CMK (cell line): ENCODE results near the gene CHSY3.

Source experiments
- DNase-seq: peaks from one replicate; pipeline ENCODE4 v3.0.0-alpha.2; 2010; ENCODE audit warnings: low read depth

The CHSY3 gene

DNA sequence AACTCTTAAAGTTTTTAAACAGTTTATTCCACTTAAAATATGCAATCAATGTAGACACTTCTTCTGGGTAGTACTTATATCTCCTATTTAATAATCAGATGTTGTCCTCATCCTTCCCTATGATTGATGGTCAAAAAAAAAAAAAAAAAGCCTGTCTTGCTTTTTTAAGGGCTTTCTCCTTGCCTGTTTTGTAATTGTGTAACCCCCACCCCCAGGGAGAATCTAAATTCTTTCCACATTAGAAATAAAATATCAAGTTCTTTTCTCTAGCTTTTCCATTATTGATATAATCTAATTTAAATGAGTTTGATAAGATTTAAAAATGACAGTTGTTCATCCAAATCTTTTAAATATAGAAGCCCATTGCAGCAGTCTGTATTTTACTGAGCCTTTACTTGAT is 119.7 kb downstream of the CHSY3 start:
- no peak for DNase-seq

DNA sequence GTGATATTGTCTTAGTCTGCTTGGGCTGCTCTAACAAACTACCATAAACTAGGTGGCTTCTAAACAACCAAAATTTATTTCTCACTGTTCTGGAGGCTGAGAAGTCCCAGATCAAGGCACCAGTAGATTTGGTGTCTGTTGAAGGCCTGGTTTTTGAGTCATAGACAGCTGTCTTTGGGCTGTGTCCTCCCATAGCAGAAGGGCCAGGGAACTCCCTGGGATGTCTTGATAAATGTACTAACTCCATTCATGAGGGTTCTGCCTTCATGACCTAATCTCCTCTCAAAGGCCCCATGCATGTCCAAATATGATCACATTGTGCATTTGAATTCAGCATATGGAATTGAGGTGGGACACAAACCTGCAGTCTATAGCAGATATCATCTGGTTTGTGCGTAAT is 121.2 kb downstream of the CHSY3 start:
- no peak for DNase-seq

GRCh38 chr5:130032807-130033206 is 128.5 kb downstream of the CHSY3 start:
- no peak for DNase-seq

- DNase-seq: no peak
Measured at GRCh38 chr5:130034566-130035210, 130.4 kb downstream of the CHSY3 start.

DNA sequence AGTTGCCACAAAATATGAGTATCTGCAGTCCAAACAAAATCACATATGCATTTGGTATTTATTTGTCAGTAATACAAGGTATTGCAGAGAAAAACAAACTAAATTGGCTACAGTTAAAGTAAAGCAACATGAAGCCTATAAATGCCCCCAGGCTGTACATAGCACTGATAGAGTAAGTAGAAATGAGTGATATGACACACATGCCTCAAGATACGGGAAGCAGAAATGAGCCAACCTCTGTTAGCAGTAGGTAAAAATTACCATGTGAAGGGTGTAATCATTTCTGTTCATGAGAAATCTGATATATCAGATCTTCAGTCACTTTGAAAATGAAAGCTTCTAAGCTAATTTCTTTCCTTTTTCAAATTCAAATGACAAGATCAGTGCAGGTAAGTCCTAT is 131.1 kb downstream of the CHSY3 start:
- no peak for DNase-seq

- no peak for DNase-seq
Measured at GRCh38 chr5:130037905-130038304, 133.6 kb downstream of the CHSY3 start.

- no peak for DNase-seq
Measured at GRCh38 chr5:130043834-130044233, 139.6 kb downstream of the CHSY3 start.

DNA sequence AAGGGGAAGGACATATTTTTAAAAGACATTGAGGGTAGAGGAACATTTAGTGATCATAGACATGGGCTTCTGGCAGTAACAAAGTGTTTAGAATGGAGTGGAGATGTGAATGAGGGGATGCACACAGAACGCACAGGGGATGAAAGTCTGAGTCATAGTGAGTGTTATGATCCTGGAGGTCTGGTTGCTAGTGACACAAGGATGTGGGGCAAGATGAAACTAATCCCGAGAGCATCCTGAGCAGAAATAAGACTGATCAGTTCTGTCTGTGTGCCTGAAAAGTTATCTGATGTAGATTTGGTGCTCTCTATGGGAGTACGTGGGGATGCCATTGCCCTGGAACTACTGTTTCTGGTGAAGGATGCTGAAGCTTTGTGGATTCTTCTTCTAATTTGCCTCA is 141.1 kb downstream of the CHSY3 start:
- no peak for DNase-seq

DNA sequence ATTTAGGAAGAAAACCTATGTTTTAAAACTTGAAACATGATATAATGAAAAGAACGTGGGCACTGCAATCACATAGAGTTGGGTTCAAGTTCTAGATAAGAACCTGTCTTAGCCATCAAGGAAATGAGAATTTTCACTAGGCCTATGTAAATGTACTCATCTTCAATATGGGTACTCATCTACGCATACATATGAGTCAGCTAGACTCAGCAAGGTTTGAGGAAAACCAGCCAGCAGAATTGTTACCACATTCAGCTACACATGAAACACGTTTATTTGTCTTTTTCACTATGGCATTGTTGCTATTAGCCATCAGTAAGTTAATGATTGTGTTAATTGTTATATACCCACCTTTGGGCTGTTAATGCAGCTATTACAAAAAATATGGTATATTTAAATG is 146.3 kb downstream of the CHSY3 start:
- DNase-seq: no peak

DNA sequence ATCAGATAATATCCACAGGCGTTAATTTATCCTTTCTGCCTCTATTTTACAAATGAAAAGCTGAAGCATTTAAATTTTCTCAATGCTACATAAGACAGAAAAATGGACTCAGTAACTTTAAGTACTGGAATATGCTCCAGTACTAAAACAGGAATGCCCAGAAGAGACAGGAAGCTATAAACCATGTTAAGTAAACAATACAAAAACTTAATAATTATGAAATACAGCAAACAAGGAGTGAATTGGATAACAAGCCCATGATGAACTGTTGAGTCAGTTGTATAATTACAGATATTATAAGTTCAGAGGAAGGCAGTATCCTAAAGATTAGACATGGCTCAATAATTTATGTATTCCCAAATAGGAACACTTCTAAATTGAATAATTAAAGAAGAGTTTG is 148.5 kb downstream of the CHSY3 start:
- DNase-seq: no peak

- DNase-seq: no peak
Measured at GRCh38 chr5:130055572-130055971, 151.3 kb downstream of the CHSY3 start.

DNA sequence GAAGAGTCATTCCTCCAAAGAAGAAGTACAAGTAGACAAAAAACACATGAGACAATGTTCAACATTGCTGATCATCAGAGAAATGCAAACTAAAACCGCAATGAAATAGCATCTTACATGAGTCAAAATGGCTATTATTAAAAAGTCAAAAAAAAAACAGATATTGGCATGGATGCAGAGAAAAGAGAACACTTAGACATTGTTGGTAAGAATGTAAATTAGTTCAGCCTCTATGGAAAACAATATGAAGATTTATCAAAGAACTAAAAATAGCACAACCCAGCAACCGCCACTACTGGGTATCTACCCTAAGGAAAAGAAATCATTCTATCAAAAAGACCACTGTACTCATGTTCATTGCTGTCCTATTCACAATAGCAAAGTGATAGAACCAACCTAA is 157.5 kb downstream of the CHSY3 start:
- no peak for DNase-seq

GRCh38 chr5:130063603-130064002 is 159.3 kb downstream of the CHSY3 start:
- no peak for DNase-seq

DNA sequence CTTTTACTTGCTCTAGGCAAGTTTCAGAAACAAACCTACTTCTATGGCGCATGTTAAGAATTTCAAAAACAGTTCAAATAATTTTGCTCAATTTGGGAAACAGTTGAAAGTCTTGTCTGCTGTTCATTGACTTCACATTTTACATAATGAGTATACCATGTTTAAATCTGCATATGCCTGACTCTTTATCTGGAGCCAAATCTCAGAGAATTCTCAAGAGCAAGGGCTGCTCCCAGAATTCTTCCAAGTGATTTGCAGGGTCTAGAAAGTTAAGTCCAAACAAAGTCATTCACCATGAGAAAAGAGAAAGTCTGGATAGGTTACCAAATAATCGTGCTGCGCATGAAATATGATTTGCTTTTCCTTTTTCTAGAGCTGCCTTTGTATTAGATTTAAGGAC is 160.2 kb downstream of the CHSY3 start:
- DNase-seq: no peak

DNA sequence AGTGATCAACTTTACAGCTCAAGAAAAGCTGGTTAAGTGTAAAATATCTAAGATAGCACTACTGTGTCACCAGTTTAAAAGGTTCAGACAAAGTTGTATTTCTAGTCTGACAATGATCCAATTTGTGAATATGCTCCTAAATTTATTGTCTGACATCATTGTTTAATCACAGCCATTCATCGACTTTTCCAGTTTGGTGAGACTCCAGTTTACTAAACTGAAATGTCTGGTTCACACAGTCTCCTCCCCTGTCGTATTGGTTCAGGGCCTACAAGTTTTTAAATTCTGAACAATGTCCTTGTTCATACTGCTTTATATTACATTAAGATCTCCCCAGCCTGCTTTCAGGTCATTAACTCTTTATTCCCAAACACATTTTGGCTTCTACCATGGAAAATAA is 161.4 kb downstream of the CHSY3 start:
- DNase-seq: no peak

- DNase-seq: no peak
Measured at GRCh38 chr5:130066644-130067043, 162.4 kb downstream of the CHSY3 start.

GRCh38 chr5:130067364-130067763 is 163.1 kb downstream of the CHSY3 start:
- no peak for DNase-seq

- no peak for DNase-seq
Measured at GRCh38 chr5:130068101-130068500, 163.8 kb downstream of the CHSY3 start.

GRCh38 chr5:130068988-130069387 is 164.7 kb downstream of the CHSY3 start:
- DNase-seq: no peak

GRCh38 chr5:130074820-130075219 is 170.6 kb downstream of the CHSY3 start:
- DNase-seq: no peak

- DNase-seq: no peak
Measured at GRCh38 chr5:130077007-130077406, 172.7 kb downstream of the CHSY3 start.

- DNase-seq: no peak
Measured at GRCh38 chr5:130078661-130079060, 174.4 kb downstream of the CHSY3 start.

GRCh38 chr5:130090569-130091270 is 186.5 kb downstream of the CHSY3 start:
- no peak for DNase-seq

DNA sequence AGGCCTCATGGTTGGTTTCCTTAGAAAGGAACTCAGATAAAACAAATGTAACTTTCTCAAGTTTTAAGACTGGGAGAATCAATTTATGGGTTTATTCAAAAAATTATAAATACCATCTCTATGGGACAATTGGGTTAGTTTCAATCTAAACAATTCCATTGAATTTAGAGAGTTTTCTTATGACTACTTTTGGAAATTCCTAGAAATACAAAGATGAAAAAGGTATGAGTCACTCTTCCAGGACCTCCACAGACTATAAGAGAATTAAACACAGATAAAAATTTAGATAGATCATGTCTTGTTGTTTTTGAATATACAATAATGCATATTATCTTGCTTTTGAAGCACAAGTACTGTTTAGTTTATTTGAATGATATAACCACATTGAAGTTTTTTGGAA is 188.7 kb downstream of the CHSY3 start:
- no peak for DNase-seq
